IMR-90 (cell line): ENCODE data around the gene SLX4IP. TPM values are rescaled to one million over a fixed set of nuclear protein-coding genes. Genes with fewer than 3 reads are reported as not detected.

Source experiments
- ATAC-seq: fragments of 200-7000 bp; cut with Tn5 transposase; 2 replicates; pipeline ENCODE4 v1.9.1; 2020; ENCODE audit warnings: low read depth, mild to moderate bottlenecking, moderate library complexity
- BruUV-seq: library from RNA; stranded (reverse); fragments of 400-500 nt; replicated peaks from 2 replicates; lab custom pipeline; 2021; lab: Mats Ljungman, UMichigan
- CTCF ChIA-PET: fragments of 300-600 bp; formaldehyde crosslinking; extraction: SDS; loops from one replicate; lab custom pipeline; 2021; ENCODE audit warnings: antibody characterized with exemption; lab: Yijun Ruan, JAX
- POLR2A ChIA-PET: fragments of 300-600 bp; sonication (Branson Sonifier 250); formaldehyde crosslinking; loops from one replicate; lab custom pipeline; 2022; ENCODE audit warnings: antibody characterized with exemption; ENCODE audit not compliant: unreplicated experiment; lab: Charles Lee
- DNase-seq: peaks from one replicate; pipeline ENCODE4 v3.0.0; 2013
- H2AFZ ChIP-seq: replicated peaks from 2 replicates; pipeline ENCODE3; 2013; ENCODE audit warnings: low read length, mild to moderate bottlenecking; ENCODE audit not compliant: poor library complexity
- H2AK5ac ChIP-seq: 2 replicates; pipeline ENCODE4 v1.6.1; 2013; ENCODE audit warnings: low read depth, low read length, inconsistent platforms
- H2AK9ac ChIP-seq: replicated peaks from 2 replicates; pipeline ENCODE3; 2013; ENCODE audit warnings: mild to moderate bottlenecking, low read depth, low read length, moderate library complexity; ENCODE audit not compliant: poor library complexity
- H2BK120ac ChIP-seq: 2 replicates; pipeline ENCODE4 v1.6.1; 2013; ENCODE audit warnings: low read depth, low read length, inconsistent platforms
- H2BK15ac ChIP-seq: 3 replicates; pipeline ENCODE4 v1.6.1; 2013; ENCODE audit warnings: low read depth, low read length, inconsistent platforms
- H2BK20ac ChIP-seq: 2 replicates; pipeline ENCODE4 v1.6.1; 2013; ENCODE audit warnings: low read depth, mild to moderate bottlenecking, inconsistent platforms, low read length, moderate library complexity
- H2BK5ac ChIP-seq: 2 replicates; pipeline ENCODE4 v1.6.1; 2013; ENCODE audit warnings: mild to moderate bottlenecking, low read depth, low read length, inconsistent platforms; ENCODE audit not compliant: poor library complexity, severe bottlenecking
- H3K14ac ChIP-seq: replicated peaks from 2 replicates; pipeline ENCODE4 v1.6.1; 2013; ENCODE audit warnings: low read depth, low read length, inconsistent platforms
- H3K18ac ChIP-seq: 2 replicates; pipeline ENCODE4 v1.6.1; 2013; ENCODE audit warnings: low read depth, low read length, control low read depth
- H3K23ac ChIP-seq: 2 replicates; pipeline ENCODE4 v1.6.1; 2013; ENCODE audit warnings: low read depth, low read length, inconsistent platforms
- H3K27ac ChIP-seq: 2 replicates; pipeline ENCODE4 v1.5.1; 2013; ENCODE audit warnings: mild to moderate bottlenecking, control low read depth, low read length; ENCODE audit not compliant: insufficient read depth
- H3K27me3 ChIP-seq: 2 replicates; pipeline ENCODE4 v1.6.1; 2013; ENCODE audit warnings: low read length; ENCODE audit not compliant: control insufficient read depth, insufficient read depth
- H3K36me3 ChIP-seq: 2 replicates; pipeline ENCODE4 v1.6.1; 2013; ENCODE audit warnings: low read length, mixed read lengths; ENCODE audit not compliant: control insufficient read depth, insufficient read depth
- H3K4ac ChIP-seq: 2 replicates; pipeline ENCODE4 v1.6.1; 2013; ENCODE audit warnings: low read depth, low read length, inconsistent platforms
- H3K4me1 ChIP-seq: 2 replicates; pipeline ENCODE4 v1.6.1; 2013; ENCODE audit warnings: low read length, mixed read lengths; ENCODE audit not compliant: control insufficient read depth, insufficient read depth
- H3K4me2 ChIP-seq: 2 replicates; pipeline ENCODE4 v1.6.1; 2013; ENCODE audit warnings: low read depth, mild to moderate bottlenecking, control low read depth, low read length, moderate library complexity
- H3K4me3 ChIP-seq: 2 replicates; pipeline ENCODE4 v1.5.1; 2013; ENCODE audit warnings: low read depth, mild to moderate bottlenecking, control low read depth, low read length, moderate library complexity; ENCODE audit not compliant: insufficient read depth
- H3K56ac ChIP-seq: 2 replicates; pipeline ENCODE4 v1.6.1; 2013; ENCODE audit warnings: low read length, inconsistent platforms; ENCODE audit not compliant: insufficient read depth; ENCODE audit errors: extremely low read depth
- H3K79me1 ChIP-seq, 2 experiments: 2 replicates each; pipeline ENCODE4 v1.6.1; 2013; ENCODE audit warnings: low read length in 2 of 2, inconsistent platforms in 1 of 2, low read depth in 1 of 2
- H3K9ac ChIP-seq: 2 replicates; pipeline ENCODE4 v1.6.1; 2013; ENCODE audit warnings: low read depth, low read length, control low read depth
- H3K9me1 ChIP-seq: 2 replicates; pipeline ENCODE4 v1.6.1; 2013; ENCODE audit warnings: low read length, inconsistent platforms; ENCODE audit not compliant: insufficient read depth
- H3K9me3 ChIP-seq: 2 replicates; pipeline ENCODE4 v1.6.1; 2013; ENCODE audit warnings: low read length; ENCODE audit not compliant: control insufficient read depth, insufficient read depth
- H4K20me1 ChIP-seq: 2 replicates; pipeline ENCODE4 v1.6.1; 2013; ENCODE audit warnings: low read length, inconsistent platforms; ENCODE audit not compliant: insufficient read depth
- H4K5ac ChIP-seq: 2 replicates; pipeline ENCODE4 v1.6.1; 2013; ENCODE audit warnings: mild to moderate bottlenecking, low read depth, low read length, control low read depth
- H4K8ac ChIP-seq, 2 experiments: 2 replicates each; pipeline ENCODE4 v1.6.1; 2013; ENCODE audit warnings: low read depth in 2 of 2, low read length in 2 of 2, control low read depth in 1 of 2, inconsistent platforms in 1 of 2
- H4K91ac ChIP-seq: 2 replicates; pipeline ENCODE4 v1.6.1; 2013; ENCODE audit warnings: low read depth, low read length, inconsistent platforms; ENCODE audit not compliant: insufficient read depth
- BHLHE40 ChIP-seq: fragments of 150-350 bp; IDR thresholded peaks from 2 replicates; pipeline ENCODE4 v1.6.1; 2016; ENCODE audit warnings: mild to moderate bottlenecking, low read depth, low read length
- CEBPB ChIP-seq: IDR thresholded peaks from 2 replicates; pipeline ENCODE4 v1.6.1; 2012; ENCODE audit warnings: low read depth, low read length, improper control_type of control experiment
- CHD1 ChIP-seq: IDR thresholded peaks from 2 replicates; pipeline ENCODE4 v1.6.1; 2012; ENCODE audit warnings: low read depth, low read length, improper control_type of control experiment
- CTCF ChIP-seq: conservative IDR thresholded peaks from 2 replicates; pipeline ENCODE4 v1.5.1; 2012; ENCODE audit warnings: mild to moderate bottlenecking, low read depth, low read length, improper control_type of control experiment
- ELK1 ChIP-seq: fragments of 150-350 bp; IDR thresholded peaks from 2 replicates; pipeline ENCODE4 v1.6.1; 2016; ENCODE audit warnings: low read depth, mild to moderate bottlenecking, low read length, moderate library complexity, borderline replicate concordance
- MAFK ChIP-seq: IDR thresholded peaks from 2 replicates; pipeline ENCODE4 v1.6.1; 2012; ENCODE audit warnings: low read depth, low read length, improper control_type of control experiment
- MAZ ChIP-seq: IDR thresholded peaks from 2 replicates; pipeline ENCODE4 v1.6.1; 2012; ENCODE audit warnings: low read depth, mild to moderate bottlenecking, low read length, improper control_type of control experiment, moderate library complexity, borderline replicate concordance
- MXI1 ChIP-seq: IDR thresholded peaks from 2 replicates; pipeline ENCODE4 v1.6.1; 2012; ENCODE audit warnings: low read depth, mild to moderate bottlenecking, low read length, moderate library complexity, borderline replicate concordance
- NFE2L2 ChIP-seq: fragments of 150-350 bp; IDR thresholded peaks from 2 replicates; pipeline ENCODE4 v1.6.1; 2016; ENCODE audit warnings: low read depth, mild to moderate bottlenecking, low read length
- POLR2A ChIP-seq: IDR thresholded peaks from 2 replicates; pipeline ENCODE4 v1.6.1; 2012; ENCODE audit warnings: mild to moderate bottlenecking, low read depth, low read length
- RAD21 ChIP-seq: IDR thresholded peaks from 2 replicates; pipeline ENCODE4 v1.6.1; 2012; ENCODE audit warnings: low read length, improper control_type of control experiment
- RCOR1 ChIP-seq: IDR thresholded peaks from 2 replicates; pipeline ENCODE4 v1.6.1; 2012; ENCODE audit warnings: mild to moderate bottlenecking, low read length, improper control_type of control experiment; ENCODE audit not compliant: insufficient replicate concordance
- RFX5 ChIP-seq: IDR thresholded peaks from 2 replicates; pipeline ENCODE4 v1.8.0; 2012; ENCODE audit warnings: low read depth, mild to moderate bottlenecking, low read length, moderate library complexity
- SMC3 ChIP-seq: fragments of 150-350 bp; IDR thresholded peaks from 2 replicates; pipeline ENCODE4 v1.6.1; 2016; ENCODE audit warnings: low read depth, mild to moderate bottlenecking, antibody characterized with exemption, low read length, moderate library complexity
- USF2 ChIP-seq: fragments of 150-350 bp; IDR thresholded peaks from 2 replicates; pipeline ENCODE4 v1.6.1; 2017; ENCODE audit warnings: mild to moderate bottlenecking, antibody characterized with exemption, low read length, low read depth
- WGBS, 2 experiments: methylation state at CpG; one replicate each; pipeline versions ENCODE4 v1.1.5 to v1.1.7; 2013; ENCODE audit warnings: missing lambda C conversion rate in 2 of 2; ENCODE audit not compliant: insufficient read length in 1 of 2; ENCODE audit errors: extremely low coverage in 2 of 2; 5-methylcytosine and 5-hydroxymethylcytosine counted together
- dilution Hi-C: fragments of 300-500 bp; cut with HindIII; formaldehyde crosslinking; loops from one replicate; pipeline ENCODE4 v1.14.3; 2018; ENCODE audit warnings: low sequenced_read_pairs; ENCODE audit not compliant: unreplicated experiment
- in situ Hi-C: fragments of 300-500 bp; cut with MboI; formaldehyde crosslinking; loops from 3 replicates; pipeline ENCODE4 v1.14.3; 2019; ENCODE audit warnings: low sequenced_read_pairs, inconsistent platforms, mixed read lengths
- intact Hi-C: fragments of 100-400 bp; cut with micrococcal nuclease; formaldehyde crosslinking; loops from 2 replicates; pipeline ENCODE4 v1.10.0; 2022
- polyA plus RNA-seq, 3 experiments: library from polyadenylated mRNA; depleted of rRNA; stranded (reverse); fragments of >200 nt; gene quantifications; 2 replicates each; pipeline ENCODE4 v1.2.3, GENCODE V29; 2012; ENCODE audit warnings: low replicate concordance in 1 of 3
- total RNA-seq: library from RNA; depleted of rRNA; stranded (reverse); fragments of >200 nt; gene quantifications from 2 replicates; pipeline ENCODE4 v1.2.3, GENCODE V29; 2012

The SLX4IP gene
- total and polyA plus RNA-seq, 2 of the 4 experiments (the other 2 are of a cell fraction), result 1.3 to 5.9 TPM

GRCh38 chr20:10508060-10508459, 73.0 kb downstream of the SLX4IP start:
- Histone ChIP-seq H4K8ac (no peak overlapping the region; a peak in 1 of 4 replicates), H2BK20ac (no peak overlapping the region), H2AK5ac (peak overlapping the region; percentile 44; the same call in 1 of the 2 replicates), H3K14ac (no peak overlapping the region), H3K56ac (no peak overlapping the region), H3K27me3 (no peaks in the 10 kb centered on the region), H2BK120ac (peak overlapping the region; percentile 84; the same call in 1 of the 2 replicates), H4K91ac (peak overlapping the region; percentile 43; the same call in 1 of the 2 replicates), H3K36me3 (no peaks in the 10 kb centered on the region), H3K4me3 (no peak overlapping the region), H3K4ac (peak overlapping the region; percentile 30; the same call in 1 of the 2 replicates), H3K9ac (no peak overlapping the region), H2BK5ac (no peak overlapping the region), H3K4me1 (peaks cover 23% of the 10 kb centered on the region), H4K5ac (no peak overlapping the region), H3K4me2 (no peak overlapping the region), H3K23ac (no peak overlapping the region), H3K18ac (no peak overlapping the region), H2AFZ (peak overlapping the region; percentile 44), H2AK9ac (no peak overlapping the region), H4K20me1 (no peaks in the 10 kb centered on the region), H3K79me1 (peaks cover 4 to 28% of the 10 kb centered on the region in 2 experiments), H2BK15ac (0 out of 3 replicates have a peak overlapping the region, but pooled peaks have one; percentile 27), H3K9me1 (peaks cover 9% of the 10 kb centered on the region), H3K27ac (peak overlapping the region; percentile 13; the same call in 1 of the 2 replicates), H3K9me3 (no peaks in the 10 kb centered on the region)
- ChIA-PET CTCF (no interaction called here), POLR2A (interaction anchor here (0.5 kb wide), 1 partner anchor 753 kb away, joined by 3 read pairs; no protein-coding TSS in a partner anchor)
- intact Hi-C loops (no loop called here), in situ Hi-C loops (no loop called here), dilution Hi-C loops (no loop called here)
- 71% methylated on average over 2 of the region's 4 CpGs; no CpG with 5 or more reads in 1 of the 2 experiments for WGBS, 2 experiments
- no peak for ATAC-seq
- TF ChIP-seq MAZ (no peak), RCOR1 (no peak), RFX5 (no peak), BHLHE40 (no peak), MAFK (no peak), POLR2A (no peak), SMC3 (no peak), NFE2L2 (no peak), ELK1 (no peak), USF2 (no peak), RAD21 (no peak), MXI1 (no peak), CHD1 (no peak), CEBPB (no peak), CTCF (no peak)
- no TSS peak for BruUV-seq
- DNase-seq, result peak; percentile 19
